KMS-11 (cell line): ENCODE results near the gene DDX49.

Experiments
- H2AFZ ChIP-seq: fragments of 200-600 bp; sonication (generic); 2 replicates; pipeline ENCODE4 v1.6.1; 2016; ENCODE audit warnings: antibody characterized with exemption, mixed run types, low read depth
- H3K27ac ChIP-seq: fragments of 200-600 bp; sonication (generic); 2 replicates; pipeline ENCODE4 v1.6.1; 2016; ENCODE audit warnings: mild to moderate bottlenecking, mixed run types
- H3K27me3 ChIP-seq: fragments of 200-600 bp; sonication (generic); 2 replicates; pipeline ENCODE4 v1.6.1; 2017; ENCODE audit warnings: mild to moderate bottlenecking, low read depth, mixed run types, moderate library complexity; ENCODE audit not compliant: insufficient read depth
- H3K36me3 ChIP-seq: fragments of 200-600 bp; sonication (generic); 2 replicates; pipeline ENCODE4 v1.6.1; 2017; ENCODE audit warnings: mild to moderate bottlenecking, mixed run types; ENCODE audit not compliant: insufficient read depth
- H3K4me1 ChIP-seq: fragments of 200-600 bp; sonication (generic); 2 replicates; pipeline ENCODE4 v1.6.1; 2016; ENCODE audit warnings: mild to moderate bottlenecking, low read depth, mixed run types; ENCODE audit not compliant: poor library complexity, severe bottlenecking
- H3K4me2 ChIP-seq: fragments of 200-600 bp; sonication (generic); 2 replicates; pipeline ENCODE4 v1.7.0; 2016; ENCODE audit warnings: mild to moderate bottlenecking, mixed run types
- H3K4me3 ChIP-seq: fragments of 200-600 bp; sonication (generic); IDR thresholded peaks from 2 replicates; pipeline ENCODE4 v1.6.1; 2017; ENCODE audit warnings: low read depth, low read length, mixed read lengths; ENCODE audit not compliant: insufficient read depth
- H3K79me2 ChIP-seq: fragments of 200-600 bp; sonication (generic); 2 replicates; pipeline ENCODE4 v1.6.1; 2016; ENCODE audit warnings: low read depth, mixed run types; ENCODE audit not compliant: insufficient read depth
- H3K9ac ChIP-seq: fragments of 200-600 bp; sonication (generic); 2 replicates; pipeline ENCODE4 v1.6.1; 2016; ENCODE audit warnings: mild to moderate bottlenecking, mixed run types
- H4K20me1 ChIP-seq: fragments of 200-600 bp; sonication (generic); 2 replicates; pipeline ENCODE4 v1.6.1; 2016; ENCODE audit warnings: mild to moderate bottlenecking, mixed run types; ENCODE audit not compliant: insufficient read depth
- TF ChIP-seq, protein P1 (sequence below): fragments of 200-600 bp; sonication (generic); conservative IDR thresholded peaks from 2 replicates; pipeline ENCODE4 v1.6.1; 2017; ENCODE audit warnings: low read depth, mild to moderate bottlenecking, antibody characterized with exemption, low read length, moderate library complexity, mixed read lengths

DDX49 gene

DNA sequence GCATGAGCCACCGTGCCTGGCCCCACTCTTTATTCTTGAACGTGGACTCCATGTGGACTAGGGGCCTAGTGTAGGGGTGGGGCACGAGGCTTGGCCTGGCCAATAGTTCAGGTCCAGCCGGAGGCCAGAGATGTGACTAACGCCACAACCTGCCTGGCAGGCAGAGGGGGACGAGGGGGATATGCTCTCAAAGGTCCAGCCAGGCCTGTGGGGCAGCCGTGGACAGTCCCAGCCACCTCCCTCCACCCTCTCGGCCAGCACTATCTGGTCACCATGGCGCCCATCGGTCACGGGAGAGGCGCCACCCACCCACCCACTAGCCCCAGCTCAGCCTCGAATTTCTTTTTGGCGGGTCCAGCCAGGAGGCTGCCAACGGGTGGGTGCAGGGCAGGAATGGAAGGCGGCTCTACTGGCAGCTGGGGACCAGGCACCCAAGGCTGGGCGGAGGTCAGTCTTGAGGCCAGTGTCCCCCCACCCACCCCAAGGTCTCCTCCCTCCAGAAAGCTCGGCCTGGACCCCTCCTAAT is 21.4 kb upstream of the DDX49 start:
- Histone ChIP-seq H3K4me3 (no peak overlapping the region), H3K9ac (no peak overlapping the region), H3K4me1 (no peaks in the 10 kb centered on the region), H4K20me1 (no peaks in the 10 kb centered on the region), H3K36me3 (no peaks in the 10 kb centered on the region), H3K4me2 (no peak overlapping the region), H2AFZ (no peak overlapping the region), H3K27ac (no peak overlapping the region), H3K27me3 (peaks cover 31% of the 10 kb centered on the region; the same call in 1 of the 2 replicates), H3K79me2 (no peaks in the 10 kb centered on the region)
- TF ChIP-seq, protein P1, sequence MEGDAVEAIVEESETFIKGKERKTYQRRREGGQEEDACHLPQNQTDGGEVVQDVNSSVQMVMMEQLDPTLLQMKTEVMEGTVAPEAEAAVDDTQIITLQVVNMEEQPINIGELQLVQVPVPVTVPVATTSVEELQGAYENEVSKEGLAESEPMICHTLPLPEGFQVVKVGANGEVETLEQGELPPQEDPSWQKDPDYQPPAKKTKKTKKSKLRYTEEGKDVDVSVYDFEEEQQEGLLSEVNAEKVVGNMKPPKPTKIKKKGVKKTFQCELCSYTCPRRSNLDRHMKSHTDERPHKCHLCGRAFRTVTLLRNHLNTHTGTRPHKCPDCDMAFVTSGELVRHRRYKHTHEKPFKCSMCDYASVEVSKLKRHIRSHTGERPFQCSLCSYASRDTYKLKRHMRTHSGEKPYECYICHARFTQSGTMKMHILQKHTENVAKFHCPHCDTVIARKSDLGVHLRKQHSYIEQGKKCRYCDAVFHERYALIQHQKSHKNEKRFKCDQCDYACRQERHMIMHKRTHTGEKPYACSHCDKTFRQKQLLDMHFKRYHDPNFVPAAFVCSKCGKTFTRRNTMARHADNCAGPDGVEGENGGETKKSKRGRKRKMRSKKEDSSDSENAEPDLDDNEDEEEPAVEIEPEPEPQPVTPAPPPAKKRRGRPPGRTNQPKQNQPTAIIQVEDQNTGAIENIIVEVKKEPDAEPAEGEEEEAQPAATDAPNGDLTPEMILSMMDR, result no peak

- TF ChIP-seq, protein P1, result no peak
- H3K4me1 ChIP-seq, result no peaks in the 10 kb centered on the region
- no peak overlapping the region for H3K27ac ChIP-seq
- no peaks in the 10 kb centered on the region for H4K20me1 ChIP-seq
- peaks cover 26% of the 10 kb centered on the region; the same call in 1 of the 2 replicates for H3K27me3 ChIP-seq
- H3K36me3 ChIP-seq, result no peaks in the 10 kb centered on the region
- H3K4me2 ChIP-seq, result no peak overlapping the region
- H3K4me3 ChIP-seq, result no peak overlapping the region
- no peaks in the 10 kb centered on the region for H3K79me2 ChIP-seq
- no peak overlapping the region for H2AFZ ChIP-seq
- no peak overlapping the region for H3K9ac ChIP-seq
Observed at GRCh38 chr19:18898607-18899408, 20.7 kb upstream of the DDX49 start.

DNA sequence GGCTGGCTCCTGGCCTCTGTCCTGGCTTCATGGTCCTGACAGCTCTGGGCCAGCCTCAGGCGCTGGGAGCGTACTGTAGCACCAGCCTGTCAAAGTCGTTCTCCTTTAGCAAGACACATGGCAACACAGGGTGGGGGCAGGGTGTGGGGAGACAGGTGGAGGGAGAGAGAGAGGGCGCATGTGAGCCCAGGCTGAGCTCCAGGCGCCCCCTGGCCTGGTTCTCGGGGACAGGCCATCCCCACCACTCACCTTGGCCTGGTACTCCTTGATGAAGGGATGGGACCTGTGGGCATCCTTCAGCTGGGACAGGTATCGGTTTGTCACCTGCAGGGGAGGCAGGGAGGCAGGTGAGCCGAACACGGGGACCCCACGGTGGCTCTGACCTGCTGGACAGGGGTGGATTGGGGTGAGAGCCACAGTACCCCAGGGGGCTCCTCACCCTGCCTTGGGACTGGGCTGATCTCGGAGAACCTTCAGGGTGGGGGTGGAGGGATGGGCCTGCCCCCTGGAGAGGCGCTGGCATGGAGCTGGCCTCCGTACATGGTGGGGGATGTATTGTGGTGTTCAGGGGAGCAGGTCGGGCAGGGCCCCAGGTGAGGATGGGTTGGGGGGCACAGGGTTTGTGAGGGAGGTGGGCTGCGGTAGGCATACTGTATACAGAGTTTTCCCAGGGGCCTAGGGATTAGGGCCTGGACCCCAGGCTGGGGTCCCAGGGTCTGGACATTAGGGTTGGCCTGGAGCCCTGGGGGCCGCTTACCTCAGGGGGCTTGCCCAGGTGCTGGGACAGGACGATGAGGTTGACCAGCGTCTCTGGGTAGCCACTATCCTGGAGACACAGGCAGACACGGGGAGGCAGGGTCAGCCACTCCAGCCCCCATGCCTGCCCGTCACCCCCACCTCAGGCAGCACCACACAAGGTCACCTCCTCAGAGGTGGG is 19.6 kb upstream of the DDX49 start:
- Histone ChIP-seq H4K20me1 (no peaks in the 10 kb centered on the region), H3K9ac (no peak overlapping the region), H3K4me1 (no peaks in the 10 kb centered on the region), H3K79me2 (no peaks in the 10 kb centered on the region), H2AFZ (no peak overlapping the region), H3K4me2 (no peak overlapping the region), H3K36me3 (no peaks in the 10 kb centered on the region), H3K27me3 (peaks cover 18% of the 10 kb centered on the region; the same call in 1 of the 2 replicates), H3K4me3 (no peak overlapping the region), H3K27ac (no peak overlapping the region)
- TF ChIP-seq, protein P1, result no peak

- Histone ChIP-seq H3K4me1 (peaks cover 3% of the 10 kb centered on the region), H3K4me3 (no peak overlapping the region), H2AFZ (no peak overlapping the region), H3K4me2 (no peak overlapping the region), H3K79me2 (no peaks in the 10 kb centered on the region), H4K20me1 (no peaks in the 10 kb centered on the region), H3K27ac (no peak overlapping the region), H3K27me3 (peaks cover 10% of the 10 kb centered on the region; the same call in 1 of the 2 replicates), H3K36me3 (no peaks in the 10 kb centered on the region), H3K9ac (no peak overlapping the region)
- TF ChIP-seq, protein P1, result no peak
Observed at GRCh38 chr19:18900700-18901481, 18.6 kb upstream of the DDX49 start.
